Measurements from ENCODE around the gene FHOD1. TPM values are rescaled to one million over a fixed set of nuclear protein-coding genes. Genes with fewer than 3 reads are reported as not detected.
A peak's percentile ranks its signal among the peaks of the same experiment; 100 is the strongest.

FHOD1 gene
- total and polyA plus RNA-seq, 2 of the 13 experiments (the other 11 are each of a cell fraction or from before 2014, with no cell fraction given): 20.0 to 20.8 TPM

GRCh38 chr16:67246081-67246755 is 1.1 kb downstream of the FHOD1 start (continued):
- TF ChIP-seq ZNF770 (CRISPR knock-in tag; IDR thresholded peaks at IDR 0.05): peak; percentile 72
- 0 out of 2 replicates have a peak, but pooled peaks have one; percentile 30 for TF ChIP-seq ADNP (CRISPR knock-in tag; IDR thresholded peaks at IDR 0.05)
- peak; percentile 98 for TF ChIP-seq POGK (CRISPR knock-in tag; conservative IDR thresholded peaks at IDR 0.05)
- peak; percentile 73 for TF ChIP-seq ATF3 (CRISPR knock-in tag; IDR thresholded peaks at IDR 0.05)
- peak; percentile 59; the same call in 1 of the 2 replicates for TF ChIP-seq ZNF768 (CRISPR knock-in tag; IDR thresholded peaks at IDR 0.05)
- TF ChIP-seq RFX3 (CRISPR knock-in tag; IDR thresholded peaks at IDR 0.05): no peak
- peak; percentile 64; the same call in 1 of the 2 replicates for TF ChIP-seq ZNF550 (CRISPR knock-in tag; IDR thresholded peaks at IDR 0.05; ENCODE audit: borderline replicate concordance)
- TF ChIP-seq GATAD2A (CRISPR knock-in tag; IDR thresholded peaks at IDR 0.05): peak; percentile 98
- TF ChIP-seq KDM1A (CRISPR knock-in tag; IDR thresholded peaks at IDR 0.05): peak; percentile 58; the same call in 1 of the 2 replicates
- TF ChIP-seq ZNF318 (CRISPR knock-in tag; IDR thresholded peaks at IDR 0.05): 0 out of 2 replicates have a peak, but pooled peaks have one; percentile 16
- TF ChIP-seq STAG1 (CRISPR knock-in tag; IDR thresholded peaks at IDR 0.05): peak; percentile 42
- peak; percentile 99 for TF ChIP-seq TARDBP (CRISPR knock-in tag; IDR thresholded peaks at IDR 0.05)
- TF ChIP-seq ZNF33B (CRISPR knock-in tag; IDR thresholded peaks at IDR 0.05): 0 out of 2 replicates have a peak, but pooled peaks have one; percentile 81
- 0 out of 2 replicates have a peak, but pooled peaks have one; percentile 35 for TF ChIP-seq ZNF629 (CRISPR knock-in tag; conservative IDR thresholded peaks at IDR 0.05)
- TF ChIP-seq ZMYM3 (CRISPR knock-in tag; IDR thresholded peaks at IDR 0.05): peak; percentile 53; the same call in 1 of the 2 replicates
- no peak for TF ChIP-seq SCMH1 (CRISPR knock-in tag; IDR thresholded peaks at IDR 0.05; ENCODE audit: borderline replicate concordance)
